ENCODE data around the gene COLEC11.
A peak's percentile ranks its signal among the peaks of the same experiment; 100 is the strongest.

Gene COLEC11

GRCh38 chr2:3680548-3681345, 85.8 kb downstream of the COLEC11 start:
- no peak for TF ChIP-seq CTCF (IDR thresholded peaks at IDR 0.05; ENCODE audit: insufficient read depth, missing control alignments)
- no peak for DNase-seq (ENCODE audit: insufficient read length, low spot score)
- no peak for FAIRE-seq

GRCh38 chr2:3681625-3682024, 86.7 kb downstream of the COLEC11 start:
- DNase-seq (ENCODE audit: insufficient read length, low spot score) (no peak), FAIRE-seq (no peak)
- TF ChIP-seq CTCF (IDR thresholded peaks at IDR 0.05; ENCODE audit: insufficient read depth, missing control alignments) = no peak

- no peak for TF ChIP-seq CTCF (IDR thresholded peaks at IDR 0.05; ENCODE audit: insufficient read depth, missing control alignments)
- DNase-seq (ENCODE audit: insufficient read length, low spot score) (no peak), FAIRE-seq (no peak)
Measured at GRCh38 chr2:3682811-3683210, 87.9 kb downstream of the COLEC11 start.

GRCh38 chr2:3683748-3684454, 89.0 kb downstream of the COLEC11 start:
- TF ChIP-seq CTCF (IDR thresholded peaks at IDR 0.05; ENCODE audit: insufficient read depth, missing control alignments) = no peak
- FAIRE-seq = no peak
- DNase-seq (ENCODE audit: insufficient read length, low spot score) = no peak

- no peak for DNase-seq (ENCODE audit: insufficient read length, low spot score)
- no peak for FAIRE-seq
- TF ChIP-seq CTCF (IDR thresholded peaks at IDR 0.05; ENCODE audit: insufficient read depth, missing control alignments) = no peak
Measured at GRCh38 chr2:3689998-3690748, 95.3 kb downstream of the COLEC11 start.

GRCh38 chr2:3692375-3692774, 97.5 kb downstream of the COLEC11 start:
- peak; percentile 50 for TF ChIP-seq CTCF (IDR thresholded peaks at IDR 0.05; ENCODE audit: insufficient read depth, missing control alignments)
- no peak for FAIRE-seq
- DNase-seq (ENCODE audit: insufficient read length, low spot score) = no peak

Data from D721Med (cell line).